Posterior cingulate gyrus (tissue), 11 donors: ENCODE results near the gene FOXC1.

Experiments
- DNase-seq, 10 donors: peaks; one replicate each; pipeline versions ENCODE4 v3.0.0 to v3.0.0-alpha.2; 2020 to 2021; ENCODE audit warnings: mixed read lengths in 3 of 10
- intact Hi-C: fragments of 100-400 bp; cut with DNase I; formaldehyde crosslinking; loops from one replicate; pipeline ENCODE4 v1.15.1; 2023

Gene FOXC1

GRCh38 chr6:1608222-1609040, 1.3 kb upstream of the FOXC1 start:
- no peak for DNase-seq
- intact Hi-C loops, result no loop called here

- intact Hi-C loops, result no loop called here
- DNase-seq, result no peak
Observed at GRCh38 chr6:1609041-1609647, 571 bp upstream of the FOXC1 start.

- intact Hi-C loops, result no loop called here
- DNase-seq, result no peak
Observed at GRCh38 chr6:1610497-1611321, 994 bp downstream of the FOXC1 start.

GRCh38 chr6:1611322-1611571, 1.5 kb downstream of the FOXC1 start:
- intact Hi-C loops, result no loop called here
- DNase-seq, result no peak

GRCh38 chr6:1611572-1612298, 2.0 kb downstream of the FOXC1 start:
- intact Hi-C loops, result no loop called here
- no peak for DNase-seq

- intact Hi-C loops, result no loop called here
- DNase-seq, result no peak
Observed at GRCh38 chr6:1612299-1612973, 2.7 kb downstream of the FOXC1 start.

GRCh38 chr6:1612974-1613306, 3.2 kb downstream of the FOXC1 start:
- DNase-seq, result no peak
- intact Hi-C loops, result no loop called here

- DNase-seq, result no peak
- intact Hi-C loops, result no loop called here
Observed at GRCh38 chr6:1613346-1613687, 3.6 kb downstream of the FOXC1 start.

GRCh38 chr6:1613688-1614447, 4.2 kb downstream of the FOXC1 start:
- intact Hi-C loops, result no loop called here

GRCh38 chr6:1614448-1615150, 4.9 kb downstream of the FOXC1 start:
- peak in 2 of 10 donors; percentile 21 to 81 for DNase-seq
- intact Hi-C loops, result no loop called here

More at GRCh38 chr6:1613688-1614447, 4.2 kb downstream of the FOXC1 start:
- peak in 2 of 10 donors; percentile 69 to 82 for DNase-seq

GRCh38 chr6:1615151-1615852, 5.6 kb downstream of the FOXC1 start:
- DNase-seq, result peak in 2 of 10 donors; percentile 46 to 83
- intact Hi-C loops, result no loop called here

GRCh38 chr6:1615853-1616420, 6.2 kb downstream of the FOXC1 start:
- DNase-seq, result peak in 2 of 10 donors; percentile 20 to 29
- intact Hi-C loops, result no loop called here

- DNase-seq, result peak in 2 of 10 donors; percentile 11 to 21
- intact Hi-C loops, result no loop called here
Observed at GRCh38 chr6:1616701-1617463, 7.2 kb downstream of the FOXC1 start.

GRCh38 chr6:1617466-1618310, 8.0 kb downstream of the FOXC1 start:
- peak in 3 of 10 donors; percentile 35 to 74 (median 45) for DNase-seq
- intact Hi-C loops, result no loop called here

- peak in 3 of 10 donors; percentile 43 to 75 (median 74) for DNase-seq
- intact Hi-C loops, result no loop called here
Observed at GRCh38 chr6:1618311-1619097, 8.8 kb downstream of the FOXC1 start.
